ENCODE measurements around the gene ETV3.

DNA sequence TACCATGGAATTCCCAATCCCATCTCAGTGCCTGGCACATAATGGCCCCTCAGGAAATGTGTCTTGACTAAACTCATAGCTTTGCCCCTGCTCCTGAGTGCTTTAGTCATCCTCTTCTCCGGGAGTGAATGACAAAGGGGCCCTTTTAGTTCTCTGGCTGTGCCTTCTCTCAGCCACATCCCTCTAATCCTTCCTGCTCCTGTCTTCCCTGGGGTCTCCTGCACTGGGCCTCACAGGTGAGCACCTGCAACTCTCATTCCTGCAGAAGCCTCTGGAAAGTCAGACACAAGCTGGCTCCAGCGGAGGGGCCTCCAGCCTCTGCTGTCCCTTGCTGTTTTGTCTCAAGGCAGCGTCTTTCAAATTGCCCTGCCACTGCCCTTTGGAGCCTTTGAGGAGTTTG, 24.6 kb downstream of the ETV3 start:
- TF ChIP-seq, protein P1, sequence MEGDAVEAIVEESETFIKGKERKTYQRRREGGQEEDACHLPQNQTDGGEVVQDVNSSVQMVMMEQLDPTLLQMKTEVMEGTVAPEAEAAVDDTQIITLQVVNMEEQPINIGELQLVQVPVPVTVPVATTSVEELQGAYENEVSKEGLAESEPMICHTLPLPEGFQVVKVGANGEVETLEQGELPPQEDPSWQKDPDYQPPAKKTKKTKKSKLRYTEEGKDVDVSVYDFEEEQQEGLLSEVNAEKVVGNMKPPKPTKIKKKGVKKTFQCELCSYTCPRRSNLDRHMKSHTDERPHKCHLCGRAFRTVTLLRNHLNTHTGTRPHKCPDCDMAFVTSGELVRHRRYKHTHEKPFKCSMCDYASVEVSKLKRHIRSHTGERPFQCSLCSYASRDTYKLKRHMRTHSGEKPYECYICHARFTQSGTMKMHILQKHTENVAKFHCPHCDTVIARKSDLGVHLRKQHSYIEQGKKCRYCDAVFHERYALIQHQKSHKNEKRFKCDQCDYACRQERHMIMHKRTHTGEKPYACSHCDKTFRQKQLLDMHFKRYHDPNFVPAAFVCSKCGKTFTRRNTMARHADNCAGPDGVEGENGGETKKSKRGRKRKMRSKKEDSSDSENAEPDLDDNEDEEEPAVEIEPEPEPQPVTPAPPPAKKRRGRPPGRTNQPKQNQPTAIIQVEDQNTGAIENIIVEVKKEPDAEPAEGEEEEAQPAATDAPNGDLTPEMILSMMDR (IDR thresholded peaks at IDR 0.05; ENCODE audit: insufficient read depth, low read length, poor library complexity, severe bottlenecking) = no peak
- TF ChIP-seq EZH2phosphoT487 (conservative IDR thresholded peaks at IDR 0.05; ENCODE audit: low read length) = no peak
